HepG2 (cell line): Measurements from ENCODE around the gene CFAP300. TPM values are rescaled to one million over a fixed set of nuclear protein-coding genes. Genes with fewer than 3 reads are reported as not detected.

Experiments
- CC2D1A ChIP-seq: sonication (generic); formaldehyde crosslinking; IDR thresholded peaks from 2 replicates; pipeline ENCODE4 v1.8.1; 2023; ENCODE audit warnings: mild to moderate bottlenecking, missing genetic modification reagents
- DNMT3B ChIP-seq: conservative IDR thresholded peaks from 2 replicates; pipeline ENCODE4 v1.6.1; 2016; ENCODE audit warnings: missing biosample characterization, control low read depth
- EHMT2 ChIP-seq: fragments of 200-600 bp; sonication (generic); IDR thresholded peaks from 2 replicates; pipeline ENCODE4 v1.7.0; 2017; ENCODE audit warnings: antibody characterized with exemption, low read depth, low read length, borderline replicate concordance
- FOXM1 ChIP-seq: sonication (generic); formaldehyde crosslinking; IDR thresholded peaks from 2 replicates; pipeline ENCODE4 v1.5.0; 2020; ENCODE audit warnings: missing genetic modification reagents
- SP1 ChIP-seq, 2 experiments: fragments of 450-650 bp in 1 of 2; sonication (generic) in 1 of 2; formaldehyde crosslinking in 1 of 2; IDR thresholded peaks; 2 replicates each; pipeline versions ENCODE4 v1.4.0 to v1.6.1; 2016 to 2020; ENCODE audit warnings: missing genetic modification reagents in 1 of 2
- SRSF1 ChIP-seq: fragments of 200-400 bp; formaldehyde crosslinking; optimal IDR thresholded peaks from 2 replicates; pipeline ENCODE3; 2017; ENCODE audit warnings: mild to moderate bottlenecking, low read depth, low read length, moderate library complexity
- TAF1 ChIP-seq: sonication (generic); formaldehyde crosslinking; IDR thresholded peaks from 2 replicates; pipeline ENCODE4 v1.4.0; 2020; ENCODE audit warnings: missing genetic modification reagents
- TOPORS ChIP-seq: sonication (generic); formaldehyde crosslinking; IDR thresholded peaks from 2 replicates; pipeline ENCODE4 v1.8.0; 2023; ENCODE audit warnings: mild to moderate bottlenecking, missing genetic modification reagents
- ZBTB14 ChIP-seq: sonication (generic); formaldehyde crosslinking; IDR thresholded peaks from 2 replicates; pipeline ENCODE4 v1.4.0; 2020; ENCODE audit warnings: missing genetic modification reagents
- ZFP62 ChIP-seq: sonication (generic); formaldehyde crosslinking; IDR thresholded peaks from 2 replicates; pipeline ENCODE4 v1.4.0; 2020; ENCODE audit warnings: missing genetic modification reagents
- ZFP90 ChIP-seq: sonication (generic); formaldehyde crosslinking; IDR thresholded peaks from 2 replicates; pipeline ENCODE4 v1.8.0; 2022; ENCODE audit warnings: missing genetic modification reagents, mild to moderate bottlenecking, inconsistent platforms, borderline replicate concordance
- ZNF143 ChIP-seq: sonication (generic); formaldehyde crosslinking; IDR thresholded peaks from 2 replicates; pipeline ENCODE4 v1.4.0; 2020; ENCODE audit warnings: missing genetic modification reagents
- ZNF225 ChIP-seq: sonication (generic); formaldehyde crosslinking; IDR thresholded peaks from 2 replicates; pipeline ENCODE4 v1.4.0; 2020; ENCODE audit warnings: mild to moderate bottlenecking, missing genetic modification reagents
- ZNF274 ChIP-seq: sonication (generic); formaldehyde crosslinking; IDR thresholded peaks from 2 replicates; pipeline ENCODE4 v1.5.1; 2020; ENCODE audit warnings: mild to moderate bottlenecking, missing genetic modification reagents
- ZNF34 ChIP-seq: sonication (generic); formaldehyde crosslinking; IDR thresholded peaks from 2 replicates; pipeline ENCODE4 v1.4.0; 2020; ENCODE audit warnings: mild to moderate bottlenecking, missing genetic modification reagents, borderline replicate concordance
- ZNF609 ChIP-seq: sonication (generic); formaldehyde crosslinking; IDR thresholded peaks from 2 replicates; pipeline ENCODE4 v1.4.0; 2020; ENCODE audit warnings: mild to moderate bottlenecking, missing genetic modification reagents, borderline replicate concordance
- ZSCAN9 ChIP-seq: IDR thresholded peaks from 2 replicates; pipeline ENCODE4 v1.6.1; 2016; ENCODE audit warnings: borderline replicate concordance
- polyA plus RNA-seq, 8 experiments: library from polyadenylated mRNA; depleted of rRNA in 3 of 8; stranded (reverse) in 7 of 8; unstranded in 1 of 8; fragments of >200 nt; fragmentation: Illumina TruSeq in 4 of 8; extraction: Trizol in 4 of 8; gene quantifications; 2 replicates each; pipeline versions ENCODE4 v1.2.1 to v1.2.3, GENCODE V29; 2011 to 2016; ENCODE audit warnings: low read depth in 4 of 8, missing spikeins in 1 of 8, mixed read lengths in 1 of 8; ENCODE audit not compliant: insufficient read depth in 1 of 8
- total RNA-seq, 5 experiments: library from RNA; depleted of rRNA; stranded (reverse); fragments of >200 nt; fragmentation: Illumina TruSeq; extraction: Trizol; gene quantifications; 2 replicates each; pipeline ENCODE4 v1.2.3, GENCODE V29; 2016; ENCODE audit warnings: low read depth in 1 of 5
- TF ChIP-seq, protein P1 (sequence below): sonication (generic); formaldehyde crosslinking; IDR thresholded peaks from 2 replicates; pipeline ENCODE4 v1.4.0; 2020; ENCODE audit warnings: low read depth, mild to moderate bottlenecking, missing genetic modification reagents
- TF ChIP-seq, protein P2 (sequence below): sonication (generic); formaldehyde crosslinking; IDR thresholded peaks from 2 replicates; pipeline ENCODE4 v1.8.1; 2023; ENCODE audit warnings: mild to moderate bottlenecking, moderate library complexity, missing genetic modification reagents

CFAP300 gene
- total and polyA plus RNA-seq, 2 of the 13 experiments (the other 11 are each of a cell fraction or from before 2014, with no cell fraction given), result not detected

GRCh38 chr11:102111011-102111786, 64.0 kb downstream of the CFAP300 start (continued):
- peak; percentile 74; the same call in 1 of the 2 replicates for TF ChIP-seq ZNF225 (CRISPR knock-in tag)
- TF ChIP-seq, protein P1, sequence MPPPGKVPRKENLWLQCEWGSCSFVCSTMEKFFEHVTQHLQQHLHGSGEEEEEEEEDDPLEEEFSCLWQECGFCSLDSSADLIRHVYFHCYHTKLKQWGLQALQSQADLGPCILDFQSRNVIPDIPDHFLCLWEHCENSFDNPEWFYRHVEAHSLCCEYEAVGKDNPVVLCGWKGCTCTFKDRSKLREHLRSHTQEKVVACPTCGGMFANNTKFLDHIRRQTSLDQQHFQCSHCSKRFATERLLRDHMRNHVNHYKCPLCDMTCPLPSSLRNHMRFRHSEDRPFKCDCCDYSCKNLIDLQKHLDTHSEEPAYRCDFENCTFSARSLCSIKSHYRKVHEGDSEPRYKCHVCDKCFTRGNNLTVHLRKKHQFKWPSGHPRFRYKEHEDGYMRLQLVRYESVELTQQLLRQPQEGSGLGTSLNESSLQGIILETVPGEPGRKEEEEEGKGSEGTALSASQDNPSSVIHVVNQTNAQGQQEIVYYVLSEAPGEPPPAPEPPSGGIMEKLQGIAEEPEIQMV (CRISPR knock-in tag), result no peak
- peak; percentile 60 for TF ChIP-seq TAF1 (CRISPR knock-in tag)
- TF ChIP-seq CC2D1A (CRISPR knock-in tag), result no peak
- no peak for TF ChIP-seq DNMT3B (CRISPR knock-in tag)
- TF ChIP-seq ZNF274 (CRISPR knock-in tag), result no peak
- no peak for TF ChIP-seq ZFP62 (CRISPR knock-in tag)
- no peak for TF ChIP-seq ZNF34 (CRISPR knock-in tag)
- peak; percentile 77 for TF ChIP-seq SRSF1
- TF ChIP-seq ZFP90, result no peak
- TF ChIP-seq SP1 (IDR thresholded peaks at IDR 0.05), result no peak
- TF ChIP-seq SP1 (CRISPR knock-in tag; IDR thresholded peaks at IDR 0.05), result no peak
- peak; percentile 94 for TF ChIP-seq ZBTB14
- no peak for TF ChIP-seq FOXM1 (CRISPR knock-in tag)
- TF ChIP-seq ZSCAN9 (CRISPR knock-in tag), result no peak
- peak; percentile 72 for TF ChIP-seq ZNF609
- TF ChIP-seq, protein P2, sequence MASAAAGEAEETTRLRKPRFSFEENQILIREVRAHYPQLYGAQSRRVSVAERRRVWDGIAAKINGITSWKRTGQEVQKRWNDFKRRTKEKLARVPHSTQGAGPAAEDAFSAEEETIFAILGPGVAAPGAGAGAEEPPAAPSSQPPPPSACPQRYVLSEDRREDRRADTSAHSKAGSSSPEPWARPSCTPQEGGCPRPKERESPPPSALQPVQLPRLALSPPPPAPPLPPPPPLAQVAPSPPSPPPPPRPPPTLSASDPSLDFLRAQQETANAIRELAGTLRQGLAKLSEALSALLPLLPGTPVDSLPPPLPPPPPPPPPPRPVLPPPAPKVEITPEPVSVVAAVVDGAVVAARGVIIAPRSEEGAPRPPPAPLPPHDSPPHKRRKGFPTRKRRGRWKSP (CRISPR knock-in tag), result no peak
- no peak for TF ChIP-seq TOPORS (CRISPR knock-in tag)
- TF ChIP-seq ZNF143, result no peak
- TF ChIP-seq EHMT2, result no peak
